Osteoblast (primary cell): ENCODE measurements around the gene MIAT. TPM values are rescaled to one million over a fixed set of nuclear protein-coding genes. Genes with fewer than 3 reads are reported as not detected.
"Not testable (repeated sequence)": the region's sequence is repeated elsewhere in the genome, so short reads cannot be mapped to it uniquely, and the experiment has no call there.

ENCODE experiments used
- DNase-seq: peaks from one replicate; pipeline ENCODE4 v3.0.0; 2011; ENCODE audit warnings: low spot score, mixed read lengths; ENCODE audit not compliant: insufficient read length; ENCODE audit errors: missing footprints
- H2AFZ ChIP-seq: 2 replicates; pipeline ENCODE4 v1.6.0; 2011; ENCODE audit warnings: mild to moderate bottlenecking, low read length
- H3K27ac ChIP-seq: 2 replicates; pipeline ENCODE4 v1.5.1; 2011; ENCODE audit warnings: mild to moderate bottlenecking, low read depth, low read length, moderate library complexity
- H3K27me3 ChIP-seq: 2 replicates; pipeline ENCODE4 v1.6.0; 2012; ENCODE audit warnings: mild to moderate bottlenecking, control low read depth, inconsistent platforms, low read length, moderate library complexity; ENCODE audit not compliant: insufficient read depth
- H3K36me3 ChIP-seq: 2 replicates; pipeline ENCODE4 v1.5.1; 2011; ENCODE audit warnings: mild to moderate bottlenecking, low read length, control low read depth, moderate library complexity; ENCODE audit not compliant: insufficient read depth
- H3K4me1 ChIP-seq: 2 replicates; pipeline ENCODE4 v1.5.1; 2011; ENCODE audit warnings: mild to moderate bottlenecking, low read length, control low read depth, moderate library complexity; ENCODE audit not compliant: insufficient read depth
- H3K4me2 ChIP-seq: 2 replicates; pipeline ENCODE4 v1.6.0; 2011; ENCODE audit warnings: mild to moderate bottlenecking, low read length; ENCODE audit not compliant: insufficient read depth
- H3K4me3 ChIP-seq: fragments of 200-600 bp; sonication (generic); 3 replicates; pipeline ENCODE4 v1.5.1; 2012; ENCODE audit warnings: mild to moderate bottlenecking, low read length, inconsistent platforms; ENCODE audit not compliant: insufficient read depth
- H3K79me2 ChIP-seq: 2 replicates; pipeline ENCODE4 v1.6.0; 2012; ENCODE audit warnings: mild to moderate bottlenecking, low read length, control low read depth, inconsistent platforms; ENCODE audit not compliant: insufficient read depth
- H3K9me3 ChIP-seq: 2 replicates; pipeline ENCODE4 v1.5.1; 2011; ENCODE audit warnings: low read depth, low read length, control low read depth
- H4K20me1 ChIP-seq: 2 replicates; pipeline ENCODE4 v1.6.0; 2012; ENCODE audit warnings: mild to moderate bottlenecking, low read length, control low read depth; ENCODE audit not compliant: insufficient read depth
- total RNA-seq: library from RNA; depleted of rRNA; stranded (reverse); fragments of >200 nt; gene quantifications from 2 replicates; pipeline ENCODE4 v1.2.3, GENCODE V29; 2012
- TF ChIP-seq, protein P1 (sequence below): IDR thresholded peaks from 2 replicates; pipeline ENCODE4 v1.5.1; 2011; ENCODE audit warnings: mild to moderate bottlenecking, low read depth, low read length, moderate library complexity; ENCODE audit errors: extremely low read depth

The MIAT gene
- total RNA-seq, 1 donor = 1.8 TPM

DNA sequence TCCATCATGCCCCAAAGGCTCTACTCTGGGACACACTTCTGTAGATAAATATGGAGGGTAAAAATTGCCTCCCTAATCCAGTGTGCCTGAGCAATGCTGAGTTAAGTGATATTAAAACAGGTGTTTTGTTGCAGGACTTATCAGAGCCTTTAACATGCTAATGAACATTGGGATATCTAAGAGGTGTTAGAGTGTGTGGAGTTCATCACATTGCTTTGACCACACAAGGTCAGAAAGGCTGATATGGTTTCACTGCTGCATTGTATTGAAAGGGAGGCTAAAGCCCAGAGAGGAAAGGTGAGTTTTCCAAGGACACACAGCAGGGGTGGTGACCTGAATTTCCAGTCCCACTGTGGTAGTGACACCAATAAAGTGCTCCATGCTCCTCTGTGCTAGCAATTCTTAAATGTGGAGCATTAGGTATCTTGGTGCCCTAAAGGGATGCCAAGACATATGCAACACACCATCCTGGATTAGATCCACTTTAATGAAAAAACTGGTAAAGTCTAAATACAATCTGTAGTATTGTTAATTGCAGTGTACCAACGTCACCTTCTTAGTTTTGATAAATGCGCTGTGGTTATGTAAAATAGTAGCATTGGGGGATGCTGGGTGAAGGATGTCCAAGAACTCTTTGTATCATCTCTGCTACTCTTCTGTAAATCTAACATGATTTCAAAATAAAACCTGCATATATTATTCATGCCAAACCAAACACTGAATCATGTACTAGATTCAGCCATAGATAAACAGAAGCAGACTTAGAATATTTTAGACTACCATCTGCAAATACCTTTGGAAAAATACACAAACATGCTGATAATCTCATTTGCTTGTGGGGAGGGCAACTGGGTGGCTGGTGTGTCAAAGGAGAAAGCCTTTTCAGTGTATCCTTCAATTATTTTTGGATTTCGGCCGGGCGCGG lies 45.8 kb downstream of the MIAT start:
- Histone ChIP-seq H3K79me2 (no peaks in the 10 kb centered on the region), H4K20me1 (no peaks in the 10 kb centered on the region), H3K4me2 (no peak overlapping the region), H3K9me3 (no peaks in the 10 kb centered on the region), H3K4me3 (no peak overlapping the region), H3K36me3 (no peaks in the 10 kb centered on the region), H3K27me3 (no peaks in the 10 kb centered on the region), H2AFZ (no peak overlapping the region), H3K4me1 (no peaks in the 10 kb centered on the region), H3K27ac (no peak overlapping the region)
- TF ChIP-seq, protein P1, sequence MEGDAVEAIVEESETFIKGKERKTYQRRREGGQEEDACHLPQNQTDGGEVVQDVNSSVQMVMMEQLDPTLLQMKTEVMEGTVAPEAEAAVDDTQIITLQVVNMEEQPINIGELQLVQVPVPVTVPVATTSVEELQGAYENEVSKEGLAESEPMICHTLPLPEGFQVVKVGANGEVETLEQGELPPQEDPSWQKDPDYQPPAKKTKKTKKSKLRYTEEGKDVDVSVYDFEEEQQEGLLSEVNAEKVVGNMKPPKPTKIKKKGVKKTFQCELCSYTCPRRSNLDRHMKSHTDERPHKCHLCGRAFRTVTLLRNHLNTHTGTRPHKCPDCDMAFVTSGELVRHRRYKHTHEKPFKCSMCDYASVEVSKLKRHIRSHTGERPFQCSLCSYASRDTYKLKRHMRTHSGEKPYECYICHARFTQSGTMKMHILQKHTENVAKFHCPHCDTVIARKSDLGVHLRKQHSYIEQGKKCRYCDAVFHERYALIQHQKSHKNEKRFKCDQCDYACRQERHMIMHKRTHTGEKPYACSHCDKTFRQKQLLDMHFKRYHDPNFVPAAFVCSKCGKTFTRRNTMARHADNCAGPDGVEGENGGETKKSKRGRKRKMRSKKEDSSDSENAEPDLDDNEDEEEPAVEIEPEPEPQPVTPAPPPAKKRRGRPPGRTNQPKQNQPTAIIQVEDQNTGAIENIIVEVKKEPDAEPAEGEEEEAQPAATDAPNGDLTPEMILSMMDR = no peak
- DNase-seq = peak; percentile 81

DNA sequence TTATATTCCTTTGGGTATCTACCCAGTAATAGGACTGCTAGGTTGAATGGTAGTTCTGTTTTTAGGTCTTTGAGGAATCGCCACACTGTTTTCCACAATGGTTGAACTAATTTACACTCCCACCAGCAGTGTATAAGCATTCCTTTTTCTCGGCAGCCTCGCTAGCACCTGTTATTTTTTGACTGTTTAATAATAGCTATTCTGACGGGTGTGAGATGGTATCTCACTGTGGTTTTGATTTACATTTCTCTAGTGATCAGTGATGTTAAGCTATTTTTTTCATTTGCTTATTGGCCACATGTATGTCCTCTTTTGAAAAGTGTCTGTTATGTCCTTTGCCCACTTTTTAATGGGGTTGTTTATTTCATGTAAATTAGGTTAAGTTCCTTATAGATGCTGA lies 48.0 kb downstream of the MIAT start:
- not testable (repeated sequence) for H3K79me2 ChIP-seq, DNase-seq

DNA sequence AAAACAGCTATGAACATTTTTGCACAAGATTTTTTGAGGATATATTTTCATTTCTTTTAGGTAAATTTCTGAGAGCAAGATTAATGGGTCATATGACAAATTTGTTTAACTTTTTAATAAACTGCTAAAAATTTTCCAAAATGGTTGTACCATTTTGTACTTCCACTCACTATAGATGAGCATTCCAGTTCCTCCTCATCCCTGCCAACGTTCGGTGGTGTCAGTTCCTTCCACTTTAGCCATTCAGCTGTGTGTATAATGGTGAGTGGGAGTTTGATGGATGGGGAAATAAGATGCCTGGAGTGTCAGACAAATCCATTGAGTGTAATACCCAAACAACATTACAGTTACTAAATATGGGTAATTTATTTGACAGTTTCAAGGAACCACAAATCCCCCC lies 49.7 kb downstream of the MIAT start:
- H3K79me2 ChIP-seq = no peaks in the 10 kb centered on the region
- H2AFZ ChIP-seq = no peak overlapping the region
- TF ChIP-seq, protein P1 = no peak
- no peak overlapping the region for H3K4me2 ChIP-seq
- no peak for DNase-seq
- no peak overlapping the region for H3K4me3 ChIP-seq
- no peak overlapping the region for H3K27ac ChIP-seq
- H3K9me3 ChIP-seq = no peaks in the 10 kb centered on the region
- H3K27me3 ChIP-seq = no peaks in the 10 kb centered on the region
- no peaks in the 10 kb centered on the region for H4K20me1 ChIP-seq
- peaks cover 26% of the 10 kb centered on the region for H3K4me1 ChIP-seq
- H3K36me3 ChIP-seq = no peaks in the 10 kb centered on the region

More for the DNA sequence above, 48.0 kb downstream of the MIAT start:
- H3K9me3 ChIP-seq, H3K4me3 ChIP-seq, H2AFZ ChIP-seq, H3K27me3 ChIP-seq, H3K36me3 ChIP-seq, H4K20me1 ChIP-seq, H3K27ac ChIP-seq, H3K4me2 ChIP-seq: not testable (repeated sequence)
- peaks cover 15% of the 10 kb centered on the region for H3K4me1 ChIP-seq

DNA sequence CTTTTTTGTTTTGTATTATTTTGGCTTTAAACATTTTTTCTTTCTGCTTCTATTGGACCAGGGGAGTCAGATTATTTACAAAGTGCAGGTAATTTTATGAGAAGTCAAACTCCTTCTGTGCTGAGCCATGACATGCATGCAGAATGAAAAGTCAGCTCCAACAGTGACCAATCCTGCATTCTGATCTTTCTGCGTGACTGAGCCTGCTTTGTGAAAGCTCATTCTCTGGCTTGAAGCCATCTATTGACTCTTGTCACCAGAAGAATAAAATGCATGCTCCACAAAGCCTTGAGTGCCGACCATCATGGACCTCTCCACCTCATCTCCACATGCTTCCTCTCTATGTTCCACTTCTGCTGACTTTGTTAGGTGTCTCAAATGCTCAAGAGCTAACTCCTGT lies 50.2 kb downstream of the MIAT start:
- no peak for DNase-seq
- Histone ChIP-seq H3K4me1 (peaks cover 26% of the 10 kb centered on the region), H3K27ac (no peak overlapping the region), H3K4me2 (no peak overlapping the region), H2AFZ (no peak overlapping the region), H3K9me3 (no peaks in the 10 kb centered on the region), H4K20me1 (no peaks in the 10 kb centered on the region), H3K4me3 (no peak overlapping the region), H3K79me2 (no peaks in the 10 kb centered on the region), H3K36me3 (no peaks in the 10 kb centered on the region), H3K27me3 (no peaks in the 10 kb centered on the region)
- TF ChIP-seq, protein P1 = no peak
